GM21360 (cell line): ENCODE measurements around the gene PRPF19.

Experiments
- ATAC-seq: cut with Tn5 transposase; IDR thresholded peaks from one replicate; pipeline ENCODE4 v1.9.1; 2021; ENCODE audit warnings: mild to moderate bottlenecking, moderate library complexity; ENCODE audit not compliant: unreplicated experiment

The PRPF19 gene

DNA sequence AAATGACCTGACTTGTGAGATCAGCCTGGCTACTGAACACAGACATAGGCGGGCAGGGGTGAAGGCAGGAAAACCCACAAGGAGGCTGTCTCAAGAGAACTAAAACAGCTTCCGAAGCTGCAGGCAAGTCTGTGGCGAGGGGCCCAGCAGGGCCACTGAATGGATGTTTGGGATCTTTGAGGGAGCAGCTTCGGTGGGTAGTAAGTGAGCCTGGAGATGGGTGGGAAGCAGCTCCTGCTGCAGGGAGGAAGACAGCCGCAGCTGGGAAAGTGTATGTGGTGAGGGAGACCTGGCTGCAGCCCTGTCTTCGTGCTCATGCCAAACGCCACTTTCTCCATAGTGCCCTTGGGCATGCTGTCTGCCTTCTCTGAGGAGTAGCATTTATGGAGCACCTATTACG lies 61.0 kb downstream of the PRPF19 start:
- no peak for ATAC-seq

DNA sequence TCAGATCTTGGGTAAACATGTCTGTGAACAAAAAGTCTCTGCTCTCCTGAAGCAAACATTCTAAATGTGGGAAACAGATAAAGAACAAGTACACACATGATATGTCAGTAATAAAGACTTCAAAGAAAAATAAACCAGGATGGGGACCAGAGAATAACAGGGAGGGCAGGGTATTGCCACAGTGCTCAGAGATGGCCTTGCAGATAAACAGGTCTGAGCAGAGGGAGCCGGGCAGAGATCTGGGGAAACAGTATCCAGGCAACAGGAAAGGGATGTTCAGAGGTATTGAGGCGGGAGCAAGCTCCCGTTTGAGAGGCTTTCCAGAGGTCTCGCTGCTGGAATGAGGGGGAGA lies 61.5 kb downstream of the PRPF19 start:
- ATAC-seq = no peak

DNA sequence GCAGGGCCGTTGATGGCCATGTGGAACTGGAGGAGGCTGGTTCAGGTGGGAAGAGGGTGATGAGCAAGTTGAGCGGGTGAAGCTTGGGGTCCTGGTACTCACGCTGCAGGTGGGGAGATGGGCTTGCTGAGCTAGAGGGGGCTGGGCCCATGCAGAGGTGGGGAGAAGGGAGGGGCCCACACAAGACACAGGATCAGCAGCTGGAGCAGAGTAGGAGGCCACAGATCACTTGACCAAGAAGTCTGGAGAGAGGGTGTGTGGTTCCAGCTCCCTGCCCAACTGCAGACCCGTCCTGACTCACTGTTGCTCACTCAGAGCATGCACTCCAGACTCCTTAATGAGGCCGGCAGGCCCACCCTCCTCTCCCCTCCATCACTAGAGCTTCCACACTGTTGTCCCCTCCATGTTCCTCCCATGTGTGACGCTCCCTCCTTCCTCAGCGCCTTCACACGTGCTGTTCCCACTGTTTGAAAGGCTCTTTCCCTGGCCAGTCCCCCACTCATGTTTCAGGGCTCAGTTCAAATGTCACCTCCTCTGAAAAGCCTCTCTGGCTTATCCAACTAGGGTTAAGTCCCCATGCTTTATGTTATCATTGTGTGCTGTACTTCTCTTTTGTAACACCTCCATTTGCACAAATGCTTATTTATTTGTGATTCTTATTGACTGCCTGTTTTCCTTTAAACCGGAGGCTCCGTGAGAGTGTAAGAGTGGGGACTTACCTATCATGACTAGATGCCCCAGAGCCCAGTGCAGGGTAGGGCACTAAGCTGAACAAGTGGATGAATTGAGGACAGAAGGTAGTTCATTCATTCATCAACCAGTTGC lies 62.1 kb downstream of the PRPF19 start:
- ATAC-seq = no peak

DNA sequence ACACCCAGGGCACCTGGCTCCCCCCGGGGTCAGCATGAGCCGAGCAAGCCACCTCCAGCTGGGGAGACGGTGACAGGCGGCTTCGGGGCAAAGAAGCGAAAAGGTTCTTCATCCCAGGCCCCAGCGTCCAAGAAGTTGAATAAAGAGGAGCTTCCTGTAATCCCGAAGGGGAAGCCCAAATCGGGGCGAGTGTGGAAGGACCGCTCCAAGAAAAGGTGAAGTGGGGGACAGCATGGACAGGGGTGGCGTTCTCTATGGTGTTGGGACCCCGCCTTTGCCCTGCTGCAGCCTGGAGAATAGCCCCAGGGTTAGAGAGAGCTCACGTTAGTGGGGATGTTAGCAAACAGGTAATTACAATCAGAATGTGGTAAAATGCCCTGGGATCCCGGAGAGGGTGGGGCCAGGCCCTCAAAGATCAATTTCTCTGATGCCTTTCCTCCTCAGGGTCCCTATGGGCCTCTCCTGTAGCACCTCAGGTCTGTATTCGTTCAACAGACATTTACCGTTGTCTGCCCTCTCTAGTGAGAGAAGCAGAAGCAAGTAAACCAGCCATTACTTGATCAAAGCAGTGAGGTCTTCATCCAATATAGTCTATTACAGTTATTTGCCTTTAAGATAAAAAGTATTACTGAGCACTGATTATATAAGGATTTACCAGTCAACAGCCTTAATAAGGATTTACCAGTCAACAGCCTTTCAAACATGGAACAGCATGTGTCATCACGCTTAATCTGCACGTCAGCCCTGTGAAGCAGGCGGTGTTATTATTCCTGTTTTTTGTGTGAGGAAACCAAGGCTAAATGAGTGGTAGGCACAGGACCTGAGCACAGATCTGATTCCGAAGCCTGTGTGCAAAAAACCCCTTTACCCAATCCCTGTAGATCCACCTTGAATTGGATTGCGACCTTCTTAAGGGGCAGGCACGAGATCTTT lies 63.5 kb downstream of the PRPF19 start:
- ATAC-seq = no peak

DNA sequence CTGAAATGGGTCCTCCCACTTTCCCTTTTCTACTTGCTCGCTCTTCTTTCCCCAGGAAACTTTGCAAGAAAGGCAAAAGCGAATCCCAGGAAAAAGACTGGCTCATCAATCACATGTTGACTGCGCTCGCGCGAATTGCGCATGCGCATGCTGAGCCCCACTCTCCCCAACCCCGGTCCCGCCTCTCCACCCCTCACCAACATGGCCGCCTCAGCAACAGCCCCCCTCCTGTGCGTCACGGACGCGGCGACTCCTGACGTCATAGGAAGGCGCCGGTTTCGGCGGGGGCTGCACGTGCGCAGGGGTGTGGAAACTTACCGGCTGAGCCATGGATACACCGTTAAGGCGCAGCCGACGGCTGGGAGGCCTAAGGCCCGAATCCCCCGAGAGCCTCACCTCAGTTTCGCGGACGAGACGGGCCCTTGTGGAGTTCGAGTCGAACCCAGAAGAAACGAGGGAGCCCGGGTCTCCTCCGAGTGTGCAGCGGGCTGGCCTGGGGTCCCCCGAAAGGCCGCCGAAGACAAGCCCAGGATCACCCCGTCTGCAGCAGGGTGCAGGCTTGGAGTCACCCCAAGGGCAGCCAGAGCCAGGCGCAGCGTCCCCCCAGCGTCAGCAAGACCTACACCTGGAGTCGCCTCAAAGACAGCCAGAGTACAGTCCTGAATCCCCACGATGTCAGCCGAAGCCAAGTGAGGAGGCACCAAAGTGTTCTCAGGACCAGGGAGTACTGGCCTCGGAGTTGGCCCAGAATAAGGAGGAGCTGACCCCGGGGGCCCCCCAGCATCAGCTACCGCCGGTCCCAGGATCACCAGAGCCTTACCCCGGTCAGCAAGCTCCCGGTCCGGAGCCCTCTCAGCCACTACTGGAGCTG lies 64.4 kb downstream of the PRPF19 start, which contains the start of gene CCDC86:
Gene CCDC86, plus strand, starts transcription at position 317 of the 871 bp plus-strand sequence. Its CDS starts 12 bp downstream, at position 329.
- peak; percentile 67 for ATAC-seq
